Left colon (tissue), 2 donors: ENCODE data around the gene SMYD2. TPM values are rescaled to one million over a fixed set of nuclear protein-coding genes. Genes with fewer than 3 reads are reported as not detected.

ENCODE experiments used
- ATAC-seq: fragments of 200-7000 bp; cut with Tn5 transposase; one replicate; pipeline ENCODE4 v1.9.1; 2020; ENCODE audit warnings: mild to moderate bottlenecking, moderate library complexity
- DNase-seq, 2 donors: peaks; one replicate each; pipeline ENCODE4 v3.0.0-alpha.2; 2020
- intact Hi-C, 2 donors: fragments of 100-400 bp; cut with DNase I in 1 of 2; cut with micrococcal nuclease in 1 of 2; formaldehyde crosslinking; loops; one replicate each; pipeline versions ENCODE4 v1.11.2 to v1.14.0; 2022; cut with DNase I, micrococcal nuclease
- total RNA-seq, 2 donors: library from RNA; stranded (reverse); fragmentation: NEBNext Ultra II Directional; extraction: Animal tissue kit (Norgen Biotek cat#: 25700); gene quantifications; one replicate each; pipeline ENCODE4 v1.2.1, GENCODE V29; 2021
- donor health status: DM: no; HTN: no; CAD: no.
- donor health status: DM: yes; HTN: yes; CAD: no.

The SMYD2 gene
- total RNA-seq, 2 donors from 2014 or later: 17.7 to 21.1 TPM

DNA sequence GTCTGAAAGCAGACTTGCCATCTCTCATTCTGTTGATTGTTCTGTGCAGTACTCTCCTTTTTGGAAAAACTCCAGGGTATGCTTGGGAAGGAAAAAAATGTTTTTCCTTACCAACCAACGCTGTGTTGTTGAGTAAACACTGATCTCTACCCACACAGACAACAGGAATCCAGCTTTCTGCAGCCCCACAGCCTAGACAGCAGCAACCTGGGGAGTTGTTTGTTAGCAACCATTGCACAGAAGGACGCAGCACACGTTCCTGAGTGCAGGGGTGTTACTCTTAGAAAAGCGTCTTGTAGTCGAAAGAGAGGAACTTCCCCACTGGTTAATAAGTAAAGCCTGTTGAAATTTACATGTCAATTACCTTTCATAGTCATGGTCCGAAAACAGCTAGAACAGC, 56.6 kb downstream of the SMYD2 start:
- ATAC-seq (no peak), DNase-seq (no peak)
- intact Hi-C loops: loop anchor here in 1 of 2 donors (10.0 kb wide), 1 partner anchor 247 kb away; no protein-coding TSS in a partner anchor

DNA sequence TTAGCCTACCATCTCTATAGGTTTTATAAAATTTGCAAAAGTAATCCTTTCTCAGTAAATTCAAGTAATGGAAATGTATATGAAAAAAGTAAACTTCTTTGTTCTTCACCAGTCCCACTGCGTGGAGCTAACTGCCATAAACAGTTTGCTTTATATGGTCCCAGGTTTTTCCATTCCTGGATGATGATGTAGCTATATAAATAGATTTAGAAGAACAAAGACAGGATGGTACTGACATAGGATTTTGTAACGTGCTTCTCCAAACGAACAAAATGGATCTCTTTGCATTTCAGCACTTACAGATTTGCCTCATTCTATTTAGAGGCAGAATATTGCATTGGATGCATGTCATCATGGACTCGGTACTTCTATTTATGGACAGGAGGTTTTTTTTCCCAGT, 57.3 kb downstream of the SMYD2 start:
- no peak for DNase-seq
- ATAC-seq: no peak
- intact Hi-C loops: loop anchor here in 1 of 2 donors (10.0 kb wide), 1 partner anchor 247 kb away; no protein-coding TSS in a partner anchor

DNA sequence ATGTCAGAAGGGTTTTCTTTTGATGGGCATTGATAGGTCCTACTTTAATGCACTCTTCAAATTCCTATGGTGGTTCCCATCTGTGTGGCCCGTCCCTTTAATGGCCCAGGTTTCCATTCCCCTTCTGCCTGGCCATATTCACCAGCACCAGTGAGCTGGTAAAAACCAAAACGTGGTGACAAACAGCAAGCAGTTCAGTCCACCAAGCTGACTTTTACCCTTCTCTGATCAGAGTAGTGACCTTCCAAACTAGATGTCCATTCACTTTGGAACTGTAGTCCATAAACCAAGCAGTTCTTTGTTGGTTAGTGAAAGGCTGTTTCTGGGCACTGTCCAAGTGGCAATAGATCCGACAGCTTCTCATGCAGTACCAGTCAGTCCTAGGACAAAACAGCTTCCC, 60.5 kb downstream of the SMYD2 start:
- ATAC-seq: no peak
- intact Hi-C loops: no loop called here

DNA sequence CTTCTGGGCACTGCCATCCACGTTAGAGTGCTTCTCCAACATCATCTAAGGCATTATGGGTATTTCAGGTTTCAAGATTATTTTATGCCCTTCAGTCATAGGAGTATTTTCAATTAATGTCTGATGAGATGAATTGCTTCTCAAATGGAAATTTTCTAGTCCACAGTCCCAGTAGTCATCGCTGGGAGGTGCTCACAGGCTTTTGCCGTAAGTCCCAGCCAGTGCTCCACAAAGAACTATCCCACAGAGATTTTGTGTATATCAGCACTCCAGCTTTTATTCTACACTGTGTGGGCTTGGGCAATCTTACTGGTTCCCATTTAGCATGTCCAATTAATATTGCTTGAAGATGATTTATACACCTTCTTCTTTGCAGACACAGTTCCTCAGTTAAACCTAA, 61.0 kb downstream of the SMYD2 start:
- no peak for DNase-seq
- ATAC-seq: no peak
- intact Hi-C loops: no loop called here

More for the DNA sequence above, 60.5 kb downstream of the SMYD2 start:
- DNase-seq: no peak

DNA sequence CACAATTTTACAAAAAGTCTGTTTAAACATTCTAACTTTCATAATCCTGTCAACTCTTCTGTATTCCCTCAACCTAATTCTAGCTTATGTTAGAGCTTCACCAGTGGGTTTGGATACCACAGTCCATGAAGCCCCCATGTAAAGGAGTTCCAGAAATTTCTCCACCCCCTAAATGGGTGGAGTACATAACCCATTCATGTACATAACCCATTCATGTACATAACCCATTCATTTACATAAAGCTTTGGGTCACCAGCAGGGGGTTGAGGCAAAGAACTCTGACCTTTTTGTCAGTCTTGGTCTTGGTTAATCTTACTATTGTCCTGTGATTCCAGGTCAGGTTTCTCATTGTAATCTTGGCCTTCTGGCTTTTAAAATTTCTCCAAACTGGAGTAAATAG, 61.6 kb downstream of the SMYD2 start:
- ATAC-seq: no peak
- intact Hi-C loops: no loop called here
- DNase-seq: no peak

DNA sequence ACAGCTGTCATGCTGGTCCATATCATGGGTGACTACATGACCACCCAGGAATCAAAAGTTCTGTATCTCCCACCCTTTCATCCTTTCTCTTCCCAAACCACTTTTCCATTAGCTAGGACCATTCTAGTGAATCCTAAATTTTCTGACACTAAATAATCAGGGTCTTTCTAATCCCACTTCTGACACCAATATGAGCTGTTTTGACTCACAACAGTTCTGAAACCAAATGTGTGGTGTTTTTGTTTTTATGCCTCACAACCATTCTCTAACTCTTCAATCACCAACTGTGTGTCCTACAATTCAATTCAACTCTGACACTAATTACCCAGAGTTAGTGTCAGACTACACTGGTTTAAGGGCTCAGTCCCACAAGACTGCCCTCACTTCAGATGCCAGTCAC, 63.9 kb downstream of the SMYD2 start:
- intact Hi-C loops: no loop called here
- DNase-seq (no peak), ATAC-seq (no peak)

DNA sequence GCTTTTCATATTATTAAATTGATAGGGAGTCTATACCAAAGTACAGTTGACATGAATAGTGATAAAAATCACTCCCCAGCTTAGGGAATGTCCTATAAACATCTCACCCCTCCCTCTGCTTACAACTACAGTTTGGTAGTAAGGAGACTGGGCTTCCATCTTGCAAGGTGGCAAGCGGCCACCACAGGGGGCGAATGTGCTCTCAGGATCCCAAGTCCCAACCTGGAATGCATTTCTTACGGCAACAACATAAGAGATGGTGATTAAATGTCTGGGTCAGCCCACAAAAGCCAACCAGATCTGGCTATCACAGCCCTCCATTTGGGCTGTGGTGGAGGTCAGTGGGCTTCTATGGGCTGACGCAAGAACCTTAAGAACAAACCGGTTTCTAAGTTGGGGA, 68.0 kb downstream of the SMYD2 start:
- ATAC-seq (no peak), DNase-seq (no peak)
- intact Hi-C loops: no loop called here

- ATAC-seq (no peak), DNase-seq (no peak)
- intact Hi-C loops: no loop called here
Observed at GRCh38 chr1:214349781-214350180, 68.8 kb downstream of the SMYD2 start.

- intact Hi-C loops: no loop called here
- no peak for DNase-seq
- no peak for ATAC-seq
Observed at GRCh38 chr1:214351551-214352277, 70.8 kb downstream of the SMYD2 start.

- DNase-seq: no peak
- intact Hi-C loops: no loop called here
- ATAC-seq: no peak
Observed at GRCh38 chr1:214352838-214353237, 71.9 kb downstream of the SMYD2 start.

- DNase-seq (no peak), ATAC-seq (no peak)
- intact Hi-C loops: no loop called here
Observed at GRCh38 chr1:214354440-214355148, 73.6 kb downstream of the SMYD2 start.

- intact Hi-C loops: no loop called here
- ATAC-seq: no peak
- no peak for DNase-seq
Observed at GRCh38 chr1:214360116-214360515, 79.2 kb downstream of the SMYD2 start.

GRCh38 chr1:214360525-214361164, 79.7 kb downstream of the SMYD2 start:
- intact Hi-C loops: no loop called here
- DNase-seq: no peak

GRCh38 chr1:214361636-214362035, 80.7 kb downstream of the SMYD2 start:
- no peak for ATAC-seq
- intact Hi-C loops: no loop called here

More at GRCh38 chr1:214360525-214361164, 79.7 kb downstream of the SMYD2 start:
- no peak for ATAC-seq

DNA sequence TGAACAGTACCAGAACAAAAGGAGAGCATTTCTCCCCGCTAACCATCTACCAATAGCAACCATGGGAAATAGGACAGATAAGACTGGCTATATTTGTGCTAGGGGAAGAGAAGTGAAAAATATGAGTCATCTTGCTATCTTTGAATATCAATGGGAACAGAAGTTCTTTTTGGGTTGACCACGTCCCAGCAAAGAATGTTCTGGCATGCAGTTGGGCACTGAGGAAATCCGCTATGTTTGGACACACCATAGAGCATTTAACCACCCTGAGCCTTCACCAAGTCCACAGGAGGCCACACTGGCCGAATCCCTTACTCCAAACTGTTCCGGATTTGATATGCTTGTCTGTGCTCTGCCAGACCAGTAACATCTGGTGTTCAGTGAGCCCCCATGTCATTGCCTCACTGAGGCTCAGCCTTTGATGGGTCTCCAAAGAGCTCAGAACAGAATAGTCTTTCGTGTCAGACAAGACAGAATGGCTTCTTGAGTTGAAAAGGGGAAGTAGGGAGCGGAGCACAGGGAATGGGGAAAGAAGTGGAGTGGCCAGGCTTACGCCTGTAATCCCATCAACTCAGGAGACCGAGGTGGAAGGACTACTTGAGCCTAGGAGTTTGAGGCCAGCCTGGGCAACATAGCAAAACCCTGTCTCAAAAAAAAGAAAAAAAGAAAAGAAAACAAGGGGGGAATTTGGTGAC, 81.4 kb downstream of the SMYD2 start:
- no peak for DNase-seq
- no peak for ATAC-seq
- intact Hi-C loops: no loop called here

More at GRCh38 chr1:214361636-214362035, 80.7 kb downstream of the SMYD2 start:
- no peak for DNase-seq

- intact Hi-C loops: no loop called here
- ATAC-seq (no peak), DNase-seq (no peak)
Observed at GRCh38 chr1:214363386-214363785, 82.4 kb downstream of the SMYD2 start.

DNA sequence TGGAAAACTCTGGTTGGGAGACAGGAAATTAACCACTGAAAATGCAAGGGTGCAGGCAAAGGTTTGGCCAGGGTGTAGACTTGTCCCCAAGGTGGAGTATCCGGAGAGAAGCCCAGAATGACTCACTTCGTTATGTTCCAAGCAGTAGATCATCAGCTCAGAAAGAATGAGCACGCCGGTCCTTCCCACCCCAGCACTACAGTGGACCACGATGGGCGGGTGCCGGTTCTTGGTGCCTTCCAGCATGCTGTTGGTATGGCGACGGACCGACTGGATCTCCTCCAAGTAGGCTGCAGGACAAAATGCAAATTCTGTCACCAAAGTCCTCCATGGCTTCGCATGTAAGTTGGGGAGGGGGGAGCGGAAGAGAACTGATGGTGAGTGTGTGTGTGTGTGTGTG, 83.4 kb downstream of the SMYD2 start:
- DNase-seq (no peak), ATAC-seq (no peak)
- intact Hi-C loops: no loop called here

GRCh38 chr1:214364786-214365295, 83.9 kb downstream of the SMYD2 start:
- ATAC-seq: no peak
- DNase-seq: no peak
- intact Hi-C loops: no loop called here

GRCh38 chr1:214367841-214368240, 86.9 kb downstream of the SMYD2 start:
- intact Hi-C loops: no loop called here
- ATAC-seq (no peak), DNase-seq (no peak)
